ENCODE results near the gene APOBEC3B.
"Not testable (repeated sequence)": the region's sequence is repeated elsewhere in the genome, so short reads cannot be mapped to it uniquely, and the experiment has no call there.

Gene APOBEC3B

DNA sequence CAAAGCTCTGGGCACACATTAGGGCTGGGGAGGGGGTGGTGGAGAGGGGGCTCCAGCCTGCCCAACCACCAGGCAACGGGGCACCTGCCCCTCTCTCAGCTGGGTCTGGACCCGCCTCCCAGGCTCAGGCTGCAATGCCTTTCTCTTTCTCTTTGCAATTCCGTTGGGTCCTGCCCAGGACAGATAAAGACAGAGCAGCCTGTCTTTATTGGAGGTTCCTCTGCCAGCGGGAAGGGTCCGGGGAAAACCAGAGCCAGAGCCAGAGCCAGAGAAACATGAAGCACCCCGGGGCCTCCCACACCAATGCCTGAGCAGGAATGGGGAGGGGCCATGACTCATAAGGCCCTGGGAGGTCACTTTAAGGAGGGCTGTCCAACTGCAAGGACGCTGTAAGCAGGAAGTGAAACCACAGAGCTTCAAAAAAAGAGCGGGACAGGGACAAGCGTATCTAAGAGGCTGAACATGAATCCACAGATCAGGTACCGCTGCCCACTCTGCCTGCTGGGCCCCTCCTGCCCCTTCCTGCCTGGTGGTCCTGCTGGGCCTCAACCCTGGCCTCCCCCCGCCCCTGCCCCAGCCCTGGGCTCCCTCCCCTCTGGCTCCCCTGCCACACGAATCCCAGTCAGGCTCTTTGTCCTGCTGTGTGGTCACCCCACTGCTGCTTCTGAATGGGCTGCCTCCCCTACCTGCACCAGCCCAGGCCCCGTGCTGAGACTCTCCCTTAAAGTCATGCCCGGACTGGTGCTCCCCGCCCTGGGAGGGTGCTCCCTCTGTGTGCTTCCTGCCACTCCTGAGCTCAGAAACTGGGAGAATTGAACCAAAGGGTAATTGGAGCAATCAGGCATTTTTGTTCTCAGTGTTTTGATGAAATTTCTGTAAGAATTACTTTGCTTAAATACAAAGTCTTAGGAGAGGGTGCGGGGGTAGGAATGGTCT, at the start of gene APOBEC3B:
APOBEC3B (plus strand) TSS at position 356 of the 936 bp plus-strand sequence; CDS start at position 463, 107 bp downstream.
- peak; percentile 44 for DNase-seq (ENCODE audit: low read depth)

DNA sequence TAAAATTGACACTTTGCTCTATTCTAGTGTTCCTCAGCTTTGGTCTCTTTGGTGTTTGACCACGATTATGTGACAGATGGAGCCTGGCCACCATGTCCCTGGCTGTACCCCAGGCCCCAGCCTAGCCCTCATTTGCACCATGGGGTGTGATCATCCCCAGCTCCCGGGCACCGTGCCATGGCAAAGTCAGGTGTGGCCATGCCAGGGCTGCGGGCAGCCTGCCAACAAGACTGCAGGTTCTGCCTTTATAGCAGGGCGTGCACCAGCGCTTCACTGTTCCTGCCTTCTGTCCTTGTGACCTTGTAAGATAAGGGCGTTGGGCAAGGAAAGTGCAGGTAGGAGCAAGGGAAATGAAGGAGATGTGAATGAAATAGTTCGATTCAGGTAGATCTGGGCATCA, 47.1 kb upstream of the APOBEC3B start:
- no peak for DNase-seq (ENCODE audit: low read depth)

DNA sequence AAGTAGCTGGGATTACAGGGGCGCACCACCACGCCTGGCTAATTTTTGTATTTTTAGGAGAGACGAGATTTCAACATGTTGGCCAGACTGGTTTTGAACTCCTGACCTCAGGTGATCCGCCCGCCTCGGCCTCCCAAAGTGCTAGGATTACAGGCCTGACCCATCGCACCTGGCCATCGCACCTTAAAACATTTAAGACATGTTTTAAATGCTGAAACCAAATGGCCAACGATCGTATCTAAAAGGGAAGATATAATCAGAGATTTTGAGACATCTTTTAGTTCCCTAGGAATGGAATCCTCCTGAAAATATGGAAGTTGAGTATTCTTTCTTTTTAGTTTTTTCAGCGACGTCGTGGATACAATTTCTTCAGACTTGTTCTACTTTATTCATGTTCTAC, 46.5 kb upstream of the APOBEC3B start:
- DNase-seq (ENCODE audit: low read depth): no peak

DNA sequence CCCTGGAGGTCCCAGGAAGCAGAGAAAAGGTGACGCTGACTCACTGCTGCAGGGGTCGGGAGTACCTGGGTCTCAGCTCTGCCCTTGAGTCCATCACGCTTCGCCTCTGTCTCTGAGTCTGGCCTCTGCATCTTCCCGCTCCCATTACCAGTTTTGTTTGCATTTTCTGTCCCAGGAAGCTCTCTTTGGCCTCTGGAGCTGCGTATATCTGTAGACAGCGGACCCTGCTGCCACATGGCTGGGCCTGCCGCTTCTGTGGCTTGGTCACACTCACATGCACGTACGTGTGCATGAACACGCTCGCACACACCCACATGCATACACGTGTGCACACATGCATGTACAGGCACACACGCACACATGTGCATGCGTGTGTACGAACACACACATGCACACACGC, 45.6 kb upstream of the APOBEC3B start:
- no peak for DNase-seq (ENCODE audit: low read depth)

DNA sequence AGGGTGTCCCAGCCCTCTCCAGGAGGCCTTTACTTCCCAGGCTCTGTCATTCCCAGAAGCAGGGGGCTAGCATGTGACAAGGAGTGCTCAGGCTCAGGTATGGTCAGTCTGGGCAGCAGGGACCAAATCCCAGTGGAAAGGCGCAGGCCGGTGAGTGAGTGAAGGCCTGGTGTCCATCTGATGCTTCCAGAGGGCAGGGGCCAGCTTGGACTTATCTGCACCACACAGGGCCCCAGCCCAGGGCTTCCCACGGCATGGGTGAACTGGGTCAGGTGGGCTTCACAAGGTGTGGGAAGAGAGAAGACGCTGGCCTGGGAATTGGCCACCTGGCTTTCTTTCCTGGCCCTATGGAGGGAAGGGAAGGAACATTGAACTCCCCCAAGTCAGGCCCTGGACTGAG, 45.1 kb upstream of the APOBEC3B start:
- DNase-seq (ENCODE audit: low read depth): no peak

DNA sequence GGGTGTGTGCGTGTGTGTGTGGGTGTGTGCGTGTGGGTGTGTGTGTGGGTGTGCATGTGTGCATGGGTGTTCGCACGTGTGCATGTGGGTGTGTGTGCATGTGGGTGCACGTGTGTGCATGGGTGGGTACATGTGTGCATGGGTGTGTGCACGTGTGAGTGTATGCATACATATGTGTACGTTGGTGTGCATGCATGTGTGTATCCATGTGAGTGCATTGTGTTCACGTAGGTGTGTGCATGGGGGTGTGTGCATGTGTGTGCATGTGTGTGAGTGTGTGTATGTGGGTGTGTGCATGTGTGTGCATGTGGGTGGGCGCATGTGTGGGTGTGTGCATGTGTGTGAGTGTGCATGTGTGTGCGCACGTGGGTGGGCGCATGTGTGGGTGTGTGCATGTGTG, 44.6 kb upstream of the APOBEC3B start:
- DNase-seq (ENCODE audit: low read depth): no peak

DNA sequence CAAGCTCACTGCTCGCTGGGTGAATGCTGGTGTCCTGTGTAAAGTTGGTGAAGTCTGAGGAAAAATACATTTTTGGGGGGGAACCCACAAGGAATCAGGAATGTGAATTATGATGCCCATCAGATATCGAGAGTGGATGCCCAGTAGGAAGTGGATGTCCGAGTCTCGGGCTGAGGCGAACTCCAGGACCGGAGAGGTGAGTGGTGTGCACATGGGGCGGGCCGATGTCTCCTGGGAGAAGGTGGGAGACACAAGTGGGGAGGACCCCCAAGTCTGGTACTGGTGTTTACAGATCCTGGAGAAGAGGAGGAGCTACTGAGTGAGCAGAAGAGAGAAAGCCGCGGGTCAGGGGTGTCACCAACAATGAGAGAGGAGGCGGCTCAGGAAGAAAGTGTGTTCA, 43.9 kb upstream of the APOBEC3B start:
- DNase-seq (ENCODE audit: low read depth): no peak

DNA sequence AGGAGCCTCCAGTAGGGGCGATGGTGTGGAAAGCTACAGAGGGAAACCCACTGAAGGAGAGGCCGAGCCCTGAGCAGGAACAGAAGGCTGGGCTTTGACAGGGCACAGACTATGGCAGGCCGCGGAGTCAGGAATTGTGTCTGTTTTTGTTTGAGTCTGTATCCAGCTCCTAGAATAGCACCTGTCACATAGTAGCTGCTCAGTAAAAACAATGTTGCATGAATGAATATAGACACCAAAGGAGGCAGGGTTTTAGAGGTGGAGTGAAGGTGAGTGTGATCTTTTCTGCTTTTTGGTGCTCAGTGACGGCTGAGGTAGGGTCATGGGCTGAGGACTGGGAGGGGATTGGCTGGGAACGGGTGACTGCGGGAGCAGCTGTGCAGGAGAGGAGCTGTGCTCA, 43.2 kb upstream of the APOBEC3B start:
- no peak for DNase-seq (ENCODE audit: low read depth)

DNA sequence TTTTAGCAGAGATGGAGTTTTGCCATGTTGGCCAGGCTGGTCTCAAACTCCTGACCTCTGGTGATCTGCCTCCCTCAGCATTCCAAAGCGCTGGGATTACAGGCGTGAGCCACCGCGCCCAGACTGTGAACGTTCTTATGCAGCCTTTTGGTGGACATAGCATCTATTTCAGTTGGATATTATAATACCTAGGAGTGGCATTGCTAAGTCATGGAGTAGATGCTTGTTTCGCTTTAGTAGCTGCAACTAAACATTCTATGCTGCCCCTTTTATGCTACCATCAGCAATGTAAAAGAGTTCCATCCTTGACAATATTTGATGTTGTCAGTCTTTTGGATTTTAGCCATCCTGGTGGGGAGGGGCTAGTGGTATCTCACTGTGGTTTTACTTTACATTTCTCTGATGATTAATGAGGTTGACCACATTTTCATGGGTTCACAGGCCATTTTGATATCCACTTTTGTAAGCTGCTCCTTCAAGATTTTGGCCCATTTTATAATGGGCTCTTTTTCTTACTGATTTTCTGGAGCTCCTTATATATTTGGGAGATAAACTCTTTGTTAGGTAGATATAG, 41.2 kb upstream of the APOBEC3B start:
- DNase-seq (ENCODE audit: low read depth): no peak

DNA sequence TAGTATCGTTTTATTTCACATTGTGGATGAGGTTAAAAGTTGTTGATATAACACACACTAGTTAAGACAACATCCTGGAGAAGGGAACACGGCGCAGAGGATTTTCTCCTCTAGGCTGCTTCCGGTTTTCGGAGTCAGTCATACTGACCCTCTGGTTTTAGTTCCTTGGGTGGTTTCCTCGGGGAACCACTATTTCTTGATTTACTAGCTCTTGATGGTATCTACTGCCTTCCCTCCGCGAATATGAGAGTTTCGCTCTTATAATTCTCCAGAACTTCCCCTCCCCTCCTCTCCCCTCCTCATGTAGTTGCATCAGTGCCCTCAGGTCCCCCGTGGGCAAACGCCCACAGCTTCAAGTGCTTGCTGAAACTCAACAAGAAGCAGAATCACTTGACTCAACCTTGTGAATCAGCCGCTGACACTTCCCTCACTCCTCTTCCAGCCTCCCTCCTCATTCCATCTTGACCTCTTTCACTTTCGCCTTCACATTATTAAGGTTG, 40.6 kb upstream of the APOBEC3B start:
- DNase-seq (ENCODE audit: low read depth): peak; percentile 78

DNA sequence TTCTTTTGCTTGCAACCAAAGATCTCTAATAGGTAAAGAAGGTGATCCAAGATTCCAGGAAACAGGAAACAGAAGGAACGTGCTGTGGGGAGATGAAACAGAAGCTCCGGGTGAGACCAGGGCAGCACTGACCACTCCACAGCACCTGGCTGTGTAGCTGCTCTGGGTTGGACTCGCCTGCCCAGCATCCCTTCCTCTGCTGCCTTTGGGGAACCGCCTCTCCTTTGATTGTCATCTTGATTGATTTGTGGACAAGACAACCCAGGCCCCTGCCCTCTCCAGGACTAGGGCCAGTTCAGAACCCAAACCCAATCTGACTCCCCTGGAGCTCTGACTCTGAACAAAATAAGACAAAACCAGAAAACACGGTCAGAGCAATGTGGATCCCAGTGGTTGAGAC, 39.4 kb upstream of the APOBEC3B start:
- DNase-seq (ENCODE audit: low read depth): no peak

DNA sequence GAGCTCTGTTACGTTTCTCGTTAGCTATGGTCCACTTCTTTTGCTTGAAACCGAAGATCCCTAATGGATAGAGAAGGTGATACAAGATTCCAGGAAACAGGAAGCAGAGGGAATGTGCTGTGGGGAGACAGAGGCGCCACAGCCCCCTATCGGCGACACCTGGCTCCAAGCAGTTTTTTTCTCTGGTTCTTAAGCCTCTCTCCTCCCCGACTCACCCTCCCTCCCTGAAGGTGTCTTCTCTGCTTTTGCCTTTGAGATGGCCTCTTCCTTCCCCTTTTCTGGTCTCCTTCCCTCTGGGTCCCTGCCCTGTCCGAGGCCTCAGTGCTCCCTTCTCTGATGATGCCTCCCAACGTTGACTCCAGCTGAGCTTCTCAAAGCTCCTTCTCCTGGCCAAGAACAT, 38.9 kb upstream of the APOBEC3B start:
- DNase-seq (ENCODE audit: low read depth): no peak

DNA sequence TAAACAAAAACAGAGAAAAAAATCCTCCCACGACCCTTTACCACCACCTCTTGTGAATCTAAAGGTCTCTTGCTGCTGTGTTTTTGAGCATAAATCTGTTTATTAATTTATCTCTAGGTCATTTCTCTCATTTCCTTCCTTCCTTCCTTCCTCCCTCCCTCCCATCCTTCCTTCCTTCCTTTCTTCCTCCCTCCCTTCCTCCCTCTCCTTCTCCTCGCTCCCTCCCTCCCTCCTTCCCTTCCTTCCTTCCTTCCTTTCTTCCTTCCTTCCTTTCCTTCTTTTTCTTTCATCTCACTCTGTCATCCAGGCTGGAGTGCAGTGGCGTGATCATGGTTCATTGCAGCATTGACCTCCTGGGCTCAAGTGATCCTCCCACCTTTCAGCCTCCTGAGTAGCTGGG, 38.3 kb upstream of the APOBEC3B start:
- no peak for DNase-seq (ENCODE audit: low read depth)

DNA sequence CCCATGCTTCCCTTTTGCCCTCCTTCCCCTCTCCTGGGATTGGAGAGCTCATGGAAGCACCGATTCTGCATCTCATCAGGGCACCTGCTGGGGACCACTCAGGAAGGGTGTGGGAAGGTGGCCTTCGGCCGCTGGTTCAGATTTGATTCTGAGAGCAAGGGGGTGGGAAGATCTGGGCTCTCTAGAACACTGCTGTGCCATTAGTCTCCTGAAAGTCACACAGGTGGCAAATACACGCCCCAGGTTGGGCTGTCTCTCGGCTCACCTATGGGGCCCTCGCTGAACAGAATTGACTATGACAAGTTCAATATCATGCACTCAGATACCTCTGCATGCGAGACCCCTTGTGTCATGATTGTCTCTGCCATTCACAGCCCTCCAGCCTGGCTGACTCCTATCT, 37.5 kb upstream of the APOBEC3B start:
- DNase-seq (ENCODE audit: low read depth): no peak

DNA sequence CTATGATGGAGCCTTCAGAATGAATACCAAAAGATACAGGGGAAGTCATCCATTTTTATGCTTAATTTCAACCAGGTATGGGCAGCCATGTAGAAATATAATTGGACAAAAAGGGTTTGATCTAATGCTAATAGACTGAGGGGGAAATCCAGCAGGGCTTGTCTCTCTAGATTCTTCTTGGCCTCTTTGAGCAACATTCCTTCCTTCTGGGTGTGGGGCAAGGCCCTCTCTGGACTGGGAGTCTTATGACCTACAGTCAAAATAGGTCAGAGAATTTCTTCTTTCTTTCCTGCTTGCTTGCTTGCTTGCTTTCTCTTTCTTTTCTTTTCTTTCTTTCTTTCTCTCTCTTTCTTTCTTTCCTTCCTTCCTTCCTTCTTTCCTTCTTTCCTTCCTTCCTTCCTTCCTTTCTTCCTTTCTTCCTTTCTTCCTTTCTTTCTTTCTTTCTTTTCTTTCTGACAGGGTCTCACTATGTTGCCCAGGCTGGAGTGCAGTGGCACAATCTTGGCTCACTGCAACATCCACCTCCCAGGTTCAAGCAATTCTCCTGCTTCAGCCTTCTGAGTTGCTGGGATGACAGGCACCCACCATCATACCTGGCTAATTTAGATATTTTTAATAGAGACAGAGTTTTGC, 36.3 kb upstream of the APOBEC3B start:
- DNase-seq (ENCODE audit: low read depth): not testable (repeated sequence)

DNA sequence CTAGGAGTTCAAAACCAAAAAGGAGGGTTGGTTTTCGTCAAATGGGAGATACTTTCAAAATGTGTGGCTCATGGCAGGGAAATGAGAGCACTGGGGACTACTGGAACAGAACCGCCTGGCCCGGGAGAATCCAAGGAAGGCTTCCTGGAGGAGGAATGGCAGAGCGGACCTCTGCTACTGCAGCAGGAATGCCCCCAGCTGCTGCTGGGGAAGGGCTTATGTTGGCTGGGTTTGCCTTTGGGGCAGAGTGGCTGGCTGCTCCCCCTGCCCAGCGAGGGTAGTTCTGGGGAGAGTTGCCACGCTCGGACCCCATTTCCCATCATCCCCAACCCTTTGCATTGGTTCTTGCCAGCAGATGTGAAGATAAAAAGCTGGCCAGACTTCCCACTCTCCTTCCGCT, 35.4 kb upstream of the APOBEC3B start:
- DNase-seq (ENCODE audit: low read depth): no peak

DNA sequence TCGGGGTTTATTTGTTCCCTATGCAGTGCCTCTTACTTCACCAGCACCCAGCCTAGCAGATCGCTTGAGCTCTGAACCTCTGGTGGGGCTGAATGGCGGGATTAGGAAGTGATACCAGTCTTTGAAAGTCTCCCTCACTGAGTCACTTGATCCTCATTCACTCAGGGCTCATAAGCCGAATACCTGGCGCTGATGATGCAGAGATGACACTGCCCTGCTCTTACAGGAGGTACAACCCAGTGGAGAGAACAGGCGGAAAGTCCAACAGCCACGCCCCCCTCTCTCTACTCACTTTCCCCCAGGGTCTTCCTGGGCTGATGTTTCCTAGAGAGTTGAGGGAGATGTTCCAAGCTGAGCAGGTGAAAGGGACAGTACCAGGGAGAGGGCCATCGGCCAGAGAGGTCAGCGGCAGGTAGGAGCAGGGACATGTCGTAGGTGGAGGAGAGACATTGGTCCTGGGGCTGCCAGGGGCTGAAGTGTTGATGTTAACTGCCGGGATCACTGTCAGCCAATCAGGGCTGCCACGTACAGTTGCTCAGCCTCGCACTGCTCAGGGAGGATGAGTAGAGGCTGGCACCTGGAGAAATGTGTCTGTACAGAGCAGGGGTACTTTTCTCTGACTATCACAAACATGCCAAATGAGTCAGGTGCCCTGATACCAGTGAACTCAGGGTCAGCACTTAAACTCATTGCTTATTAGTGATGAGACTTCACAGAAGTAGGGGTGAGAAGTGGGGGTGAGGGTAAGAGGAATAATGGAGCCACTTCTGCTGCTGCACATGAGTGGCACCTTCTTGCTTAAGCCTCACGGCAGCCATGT, 34.6 kb upstream of the APOBEC3B start:
- DNase-seq (ENCODE audit: low read depth): no peak

DNA sequence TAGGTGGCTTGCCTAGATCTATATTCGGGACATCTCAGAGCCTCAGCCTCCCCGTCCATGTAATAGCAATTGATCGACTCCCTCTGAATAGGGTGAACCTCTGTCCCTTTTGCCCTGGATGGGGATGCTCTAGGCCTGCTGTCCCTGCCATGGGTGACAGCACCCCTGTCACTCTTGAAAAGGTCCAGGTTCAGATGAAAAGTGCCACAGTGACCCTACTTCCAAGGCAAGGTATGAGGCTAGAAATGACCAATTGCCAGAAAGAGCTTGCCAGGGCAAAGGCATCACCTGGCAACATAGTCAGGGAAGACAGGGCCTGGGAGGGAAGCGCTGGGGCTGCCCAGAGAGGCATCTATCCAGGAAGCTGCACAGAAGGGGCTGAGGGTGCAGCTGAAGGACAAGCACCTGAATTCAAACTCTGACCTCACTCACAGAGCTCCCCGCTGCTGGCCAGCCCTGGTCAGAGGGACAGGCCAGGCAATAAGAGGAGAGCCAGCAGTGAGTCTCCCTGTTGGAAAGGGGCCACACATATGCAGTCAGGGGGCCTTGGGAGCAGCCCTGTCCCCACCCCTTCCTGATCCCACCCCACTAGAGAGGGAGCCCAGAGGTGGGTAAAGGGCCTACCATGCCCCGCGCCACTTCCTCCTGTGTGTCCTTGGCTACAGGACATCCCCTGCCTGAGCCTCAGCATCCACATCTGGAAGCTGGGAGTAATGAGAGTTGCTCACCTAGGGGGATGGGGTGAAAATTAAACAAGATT, 33.8 kb upstream of the APOBEC3B start:
- DNase-seq (ENCODE audit: low read depth): no peak

DNA sequence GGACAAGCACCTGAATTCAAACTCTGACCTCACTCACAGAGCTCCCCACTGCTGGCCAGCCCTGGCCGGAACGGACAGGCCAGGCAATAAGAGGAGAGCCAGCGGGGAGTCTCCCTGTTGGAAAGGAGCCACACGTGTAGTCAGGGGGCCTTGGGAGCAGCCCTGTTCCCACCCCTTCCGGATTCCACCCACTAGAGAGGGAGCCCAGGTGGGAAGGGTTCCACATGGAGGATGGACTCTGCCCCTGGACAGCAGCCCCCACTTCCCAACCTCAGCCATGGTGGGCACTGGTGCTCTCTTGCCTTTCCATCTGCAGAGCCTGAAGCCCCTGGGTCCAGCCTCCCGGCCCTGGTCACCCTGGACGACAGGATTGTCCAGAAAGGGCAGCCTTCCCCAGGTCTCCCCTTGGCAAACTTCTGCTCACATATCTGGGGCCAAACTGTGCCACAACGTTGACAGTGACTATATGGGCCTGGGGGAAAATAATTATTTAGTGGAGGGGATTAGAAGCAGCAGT, 32.2 kb upstream of the APOBEC3B start:
- no peak for DNase-seq (ENCODE audit: low read depth)

DNA sequence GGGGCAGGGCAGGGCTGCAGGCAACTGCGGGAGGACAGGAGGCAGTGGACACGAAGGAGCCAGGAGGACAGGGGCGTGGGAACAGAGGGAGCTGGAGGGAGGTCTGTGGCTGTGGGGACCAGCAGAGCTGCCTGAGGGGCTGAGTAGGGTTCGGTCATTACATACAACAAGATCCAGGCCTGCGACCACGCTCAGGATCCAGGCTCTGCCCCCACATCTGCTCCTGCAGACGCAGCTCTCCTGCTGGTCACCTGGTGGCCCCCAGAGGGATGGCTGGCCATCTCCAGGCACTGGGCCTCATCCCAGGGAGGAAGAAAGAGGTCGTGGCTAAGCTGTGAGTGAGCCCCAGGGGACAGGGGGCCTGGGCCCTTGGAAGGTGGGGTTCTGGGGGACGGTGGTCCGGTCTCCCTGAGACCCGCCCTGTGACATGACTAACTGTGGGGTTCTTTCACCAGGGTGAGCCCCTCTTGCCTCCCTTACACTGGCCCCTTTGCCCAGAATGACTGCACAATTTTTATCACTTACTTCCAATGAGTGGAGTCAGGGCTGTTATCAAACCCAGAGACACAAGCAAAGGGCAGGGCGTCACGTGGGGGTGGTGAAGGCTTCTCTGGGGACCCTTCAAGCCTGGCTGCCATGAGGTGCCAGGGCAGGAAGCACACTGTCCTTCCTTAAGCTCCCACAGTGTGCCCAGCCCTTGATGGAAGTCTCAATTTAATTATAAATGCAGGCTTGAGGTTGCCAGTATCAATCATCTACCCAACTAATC, 31.4 kb upstream of the APOBEC3B start:
- no peak for DNase-seq (ENCODE audit: low read depth)
